Fibroblast of villous mesenchyme (primary cell): ENCODE measurements around the gene ERMARD. TPM values are rescaled to one million over a fixed set of nuclear protein-coding genes. Genes with fewer than 3 reads are reported as not detected.

Experiments used
- DNase-seq: peaks from one replicate; pipeline ENCODE4 v3.0.0-alpha.2; 2010; ENCODE audit warnings: low read depth
- H3K4me3 ChIP-seq: 2 replicates; pipeline ENCODE4 v1.5.1; 2011; ENCODE audit warnings: low read depth, mild to moderate bottlenecking, low read length
- total RNA-seq: library from RNA; depleted of rRNA; stranded (reverse); fragments of >200 nt; gene quantifications from 2 replicates; pipeline ENCODE4 v1.2.3, GENCODE V29; 2012
- TF ChIP-seq, protein P1 (sequence below): IDR thresholded peaks from 2 replicates; pipeline ENCODE4 v1.5.1; 2012; ENCODE audit warnings: low read depth, mild to moderate bottlenecking, low read length; ENCODE audit not compliant: insufficient read depth

The ERMARD gene
- total RNA-seq, 1 donor: 28.5 TPM

- DNase-seq: no peak
- H3K4me3 ChIP-seq: no peak overlapping the region
- TF ChIP-seq, protein P1, sequence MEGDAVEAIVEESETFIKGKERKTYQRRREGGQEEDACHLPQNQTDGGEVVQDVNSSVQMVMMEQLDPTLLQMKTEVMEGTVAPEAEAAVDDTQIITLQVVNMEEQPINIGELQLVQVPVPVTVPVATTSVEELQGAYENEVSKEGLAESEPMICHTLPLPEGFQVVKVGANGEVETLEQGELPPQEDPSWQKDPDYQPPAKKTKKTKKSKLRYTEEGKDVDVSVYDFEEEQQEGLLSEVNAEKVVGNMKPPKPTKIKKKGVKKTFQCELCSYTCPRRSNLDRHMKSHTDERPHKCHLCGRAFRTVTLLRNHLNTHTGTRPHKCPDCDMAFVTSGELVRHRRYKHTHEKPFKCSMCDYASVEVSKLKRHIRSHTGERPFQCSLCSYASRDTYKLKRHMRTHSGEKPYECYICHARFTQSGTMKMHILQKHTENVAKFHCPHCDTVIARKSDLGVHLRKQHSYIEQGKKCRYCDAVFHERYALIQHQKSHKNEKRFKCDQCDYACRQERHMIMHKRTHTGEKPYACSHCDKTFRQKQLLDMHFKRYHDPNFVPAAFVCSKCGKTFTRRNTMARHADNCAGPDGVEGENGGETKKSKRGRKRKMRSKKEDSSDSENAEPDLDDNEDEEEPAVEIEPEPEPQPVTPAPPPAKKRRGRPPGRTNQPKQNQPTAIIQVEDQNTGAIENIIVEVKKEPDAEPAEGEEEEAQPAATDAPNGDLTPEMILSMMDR: no peak
These were observed 36.4 kb downstream of the ERMARD start for GRCh38 chr6:169787797-169788196.

GRCh38 chr6:169788809-169789145, 37.4 kb downstream of the ERMARD start:
- DNase-seq: no peak
- no peak overlapping the region for H3K4me3 ChIP-seq
- TF ChIP-seq, protein P1: no peak

- TF ChIP-seq, protein P1: no peak
- H3K4me3 ChIP-seq: peak overlapping the region; percentile 59
- DNase-seq: no peak
These were observed 37.9 kb downstream of the ERMARD start for GRCh38 chr6:169789146-169789943.

- peak; percentile 66 for DNase-seq
- TF ChIP-seq, protein P1: peak; percentile 99
- H3K4me3 ChIP-seq: peak overlapping the region; percentile 59
These were observed 38.8 kb downstream of the ERMARD start for GRCh38 chr6:169789944-169790927.

GRCh38 chr6:169791721-169792131, 40.3 kb downstream of the ERMARD start:
- TF ChIP-seq, protein P1: no peak
- no peak overlapping the region for H3K4me3 ChIP-seq
- DNase-seq: no peak

DNA sequence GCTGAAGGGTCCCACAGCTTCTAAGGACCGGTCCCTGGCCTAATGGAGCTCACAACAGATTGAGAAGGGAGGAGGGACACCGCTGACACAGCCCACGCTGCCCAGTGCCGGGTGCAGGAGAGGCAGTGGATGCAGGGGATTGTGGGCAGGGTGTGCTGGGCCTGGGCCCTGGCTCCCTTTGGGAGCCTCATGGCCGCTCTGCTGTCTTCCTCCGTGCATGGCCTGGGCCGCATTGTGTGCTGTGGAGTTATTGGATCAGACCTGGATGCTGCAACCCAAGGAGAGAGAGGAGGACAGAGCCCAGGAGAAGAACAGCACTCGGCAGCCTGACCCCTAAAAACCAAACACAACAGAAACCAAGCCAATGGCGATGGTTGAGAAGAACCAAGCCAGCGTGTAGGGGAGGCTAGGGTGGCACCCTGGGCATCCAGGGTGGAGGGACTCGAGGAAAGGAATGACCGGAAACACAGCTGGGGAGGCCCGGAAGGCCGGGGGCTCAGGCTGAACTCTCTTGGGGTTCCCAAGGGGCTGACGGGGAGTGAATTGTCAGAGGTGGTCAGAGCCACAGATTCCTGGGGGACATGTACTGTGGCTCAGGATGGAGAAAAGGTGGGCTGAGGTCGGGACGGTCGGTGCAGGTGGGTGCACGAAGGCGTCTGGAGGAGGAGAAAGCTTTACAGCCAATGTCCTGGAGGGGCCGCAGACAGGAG, 41.0 kb downstream of the ERMARD start:
- no peak for DNase-seq
- H3K4me3 ChIP-seq: no peak overlapping the region
- TF ChIP-seq, protein P1: no peak
